Jurkat, Clone E6-1 (cell line): ENCODE measurements around the gene BRINP1.

Source experiments
- DNase-seq: peaks from one replicate; pipeline ENCODE4 v3.0.0-alpha.2; 2011; ENCODE audit warnings: low read depth, low spot score
- H3K4me3 ChIP-seq: 2 replicates; pipeline ENCODE4 v1.5.1; 2011; ENCODE audit warnings: mild to moderate bottlenecking, low read length, control low read depth, moderate library complexity

Gene BRINP1

GRCh38 chr9:119166096-119166495 is 203.1 kb downstream of the BRINP1 start:
- no peak for DNase-seq
- H3K4me3 ChIP-seq = no peak overlapping the region

DNA sequence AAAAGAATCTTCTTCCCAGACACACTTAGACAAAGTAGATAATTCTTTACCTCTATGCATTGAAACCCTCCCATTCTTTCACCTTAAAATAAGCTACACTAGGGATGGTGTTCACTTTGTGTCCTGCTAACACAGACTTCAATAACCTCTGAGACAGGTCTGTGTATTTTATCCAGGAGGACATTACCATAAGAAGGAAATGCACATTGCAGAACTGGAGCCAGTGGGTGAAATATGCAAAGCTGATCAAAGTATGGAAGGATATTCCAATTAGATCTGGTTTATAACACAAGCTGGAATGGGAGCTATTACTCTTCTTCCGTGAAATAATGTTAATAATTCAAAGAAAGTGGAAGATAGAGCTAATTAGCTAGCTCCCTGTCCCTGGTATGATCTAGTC is 204.1 kb downstream of the BRINP1 start:
- no peak for DNase-seq
- H3K4me3 ChIP-seq = no peak overlapping the region

DNA sequence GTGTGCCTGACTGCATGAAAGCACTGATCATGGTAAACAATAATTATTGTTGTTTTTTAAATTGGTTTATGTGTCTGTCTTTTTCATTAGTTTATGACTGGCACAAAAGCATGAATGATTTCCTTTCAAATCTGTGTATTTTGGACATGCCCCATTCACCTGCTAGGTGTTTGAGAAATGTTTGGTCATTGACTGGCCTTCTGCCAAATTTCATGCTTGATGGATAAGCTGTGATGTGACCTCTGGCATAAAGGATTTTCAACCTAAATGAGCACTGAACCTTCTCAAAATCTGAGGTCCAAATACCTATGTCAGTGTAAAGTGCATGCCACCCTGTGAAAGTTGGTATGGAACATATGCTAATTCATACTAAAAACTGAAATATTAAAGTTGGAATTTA is 204.5 kb downstream of the BRINP1 start:
- no peak for DNase-seq
- no peak overlapping the region for H3K4me3 ChIP-seq

GRCh38 chr9:119160551-119160950 is 208.7 kb downstream of the BRINP1 start:
- H3K4me3 ChIP-seq = no peak overlapping the region
- no peak for DNase-seq

DNA sequence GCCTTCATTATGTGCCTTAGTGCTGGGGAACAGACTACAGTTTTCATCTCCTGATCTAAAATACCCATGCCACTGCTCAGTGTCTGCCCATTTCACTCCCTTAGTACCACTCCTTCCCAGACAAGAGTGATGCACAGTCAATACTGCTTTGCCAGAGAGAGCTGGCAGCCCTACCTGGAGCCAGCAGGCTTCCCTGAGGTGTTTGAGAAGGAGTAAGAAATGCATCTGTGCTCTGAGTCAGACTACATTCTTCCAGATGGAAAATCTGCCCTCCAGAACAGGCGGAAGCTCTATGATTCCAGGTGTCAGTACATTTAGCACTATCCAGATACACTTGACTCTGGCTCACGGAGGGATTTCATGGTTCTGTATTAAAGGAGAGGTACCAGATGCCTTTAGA is 209.8 kb downstream of the BRINP1 start:
- no peak for DNase-seq

GRCh38 chr9:119157196-119157595 is 212.0 kb downstream of the BRINP1 start:
- no peak for DNase-seq
- H3K4me3 ChIP-seq = no peak overlapping the region

More for the DNA sequence above, 209.8 kb downstream of the BRINP1 start:
- H3K4me3 ChIP-seq = no peak overlapping the region

DNA sequence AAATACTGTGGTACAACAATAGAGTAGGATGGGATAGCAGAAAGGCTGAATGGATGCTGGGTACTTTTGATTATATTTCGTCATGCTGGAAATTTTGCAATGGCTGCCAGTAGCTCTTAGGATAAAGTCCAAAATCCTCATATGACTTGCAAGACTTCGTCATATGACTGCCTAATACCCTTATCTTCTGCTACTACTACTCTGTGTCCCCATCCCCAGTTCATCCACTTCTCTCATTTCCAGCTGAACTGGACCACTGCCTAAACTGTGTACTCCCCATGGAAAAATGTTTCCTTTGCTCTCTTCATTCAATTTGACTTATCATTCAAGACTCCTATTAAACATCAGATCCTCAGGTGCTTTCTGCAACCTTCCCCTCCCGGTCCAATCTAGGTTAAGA is 212.9 kb downstream of the BRINP1 start:
- no peak for DNase-seq
- no peak overlapping the region for H3K4me3 ChIP-seq

GRCh38 chr9:119154527-119154926 is 214.7 kb downstream of the BRINP1 start:
- DNase-seq = no peak
- no peak overlapping the region for H3K4me3 ChIP-seq

DNA sequence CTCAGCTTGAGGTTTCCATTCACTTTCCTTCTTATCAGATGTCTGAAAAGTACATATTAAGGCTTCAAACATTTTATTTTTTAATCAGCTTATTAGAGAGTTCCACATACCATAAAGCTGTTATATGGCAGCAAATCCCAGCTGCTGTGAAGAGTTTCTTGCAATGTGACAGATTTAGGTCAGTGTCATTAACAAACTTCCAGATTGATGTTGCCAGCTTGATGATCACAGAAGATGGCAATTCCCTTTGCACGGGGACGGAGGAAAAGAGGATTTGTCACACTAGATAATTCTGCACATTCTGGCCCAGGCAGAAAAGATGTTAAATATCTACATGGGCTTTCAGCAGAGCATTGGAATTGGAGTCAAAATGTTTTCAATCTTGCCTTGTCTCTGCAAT is 215.8 kb downstream of the BRINP1 start:
- DNase-seq = no peak
- no peak overlapping the region for H3K4me3 ChIP-seq

DNA sequence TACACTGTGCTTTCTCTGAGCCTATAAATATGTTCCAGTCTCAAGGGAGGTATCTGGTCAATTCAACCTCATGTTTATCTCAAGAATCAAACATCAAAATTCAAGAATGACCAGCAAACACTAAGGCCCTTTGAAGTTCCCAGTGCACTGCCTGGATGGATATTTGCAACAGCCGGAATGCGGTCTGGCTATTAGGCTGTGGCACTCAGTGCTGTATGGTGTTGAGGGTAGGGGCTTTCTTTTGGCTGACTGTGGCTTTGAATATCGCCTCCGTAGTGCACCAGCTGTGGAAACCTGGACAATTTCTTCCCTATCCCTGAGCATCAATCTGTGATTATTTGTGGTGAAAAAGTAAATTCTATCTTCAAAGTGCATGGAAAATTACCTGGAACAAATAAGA is 220.4 kb downstream of the BRINP1 start:
- DNase-seq = no peak
- H3K4me3 ChIP-seq = no peak overlapping the region

- no peak for DNase-seq
- H3K4me3 ChIP-seq = no peak overlapping the region
These were observed 231.8 kb downstream of the BRINP1 start for GRCh38 chr9:119137479-119137878.

DNA sequence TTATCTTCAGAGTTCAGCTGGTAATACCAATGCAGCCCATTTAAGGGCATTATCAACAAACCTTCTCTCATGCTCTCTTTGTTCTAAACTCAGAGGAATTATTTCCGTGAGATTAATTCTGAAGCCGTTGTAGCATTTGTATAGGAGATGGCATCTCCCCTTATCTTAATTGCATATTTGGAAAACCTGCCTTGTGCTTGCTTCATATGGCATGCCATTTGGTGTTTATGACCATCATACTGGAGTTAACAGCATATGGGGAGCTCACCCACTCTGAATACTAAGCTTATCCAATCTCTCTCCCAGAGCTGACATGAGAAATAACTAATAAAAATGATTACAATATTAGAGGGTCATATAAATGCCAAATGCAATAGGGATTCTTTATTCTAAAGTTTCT is 243.2 kb downstream of the BRINP1 start:
- no peak overlapping the region for H3K4me3 ChIP-seq
- DNase-seq = no peak

GRCh38 chr9:119121899-119122298 is 247.3 kb downstream of the BRINP1 start:
- H3K4me3 ChIP-seq = no peak overlapping the region
- no peak for DNase-seq

DNA sequence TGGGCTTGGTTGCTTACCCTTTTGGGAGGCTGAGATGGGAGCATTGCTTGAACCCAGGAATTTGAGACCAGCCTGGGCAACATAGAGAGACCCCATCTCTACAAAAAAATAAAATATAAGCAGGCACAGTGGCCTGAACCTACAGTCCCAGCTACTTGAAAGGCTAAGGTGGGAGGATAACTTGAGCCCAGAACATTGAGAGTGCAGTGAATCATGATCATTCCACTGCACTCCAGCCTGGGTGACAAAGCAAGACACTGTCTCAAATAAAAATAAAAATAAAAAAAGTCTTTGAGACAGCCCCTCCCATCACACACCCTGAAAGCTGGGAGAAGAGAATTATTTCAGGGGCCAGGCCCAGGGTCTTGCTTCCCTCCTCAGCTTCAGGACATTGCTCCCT is 251.8 kb downstream of the BRINP1 start:
- no peak overlapping the region for H3K4me3 ChIP-seq
- no peak for DNase-seq
